IMR-90 (cell line): ENCODE measurements around the gene LDB2. TPM values are rescaled to one million over a fixed set of nuclear protein-coding genes. Genes with fewer than 3 reads are reported as not detected.

Source experiments
- ATAC-seq: fragments of 200-7000 bp; cut with Tn5 transposase; 2 replicates; pipeline ENCODE4 v1.9.1; 2020; ENCODE audit warnings: low read depth, mild to moderate bottlenecking, moderate library complexity
- BruUV-seq: library from RNA; stranded (reverse); fragments of 400-500 nt; replicated peaks from 2 replicates; lab custom pipeline; 2021; lab: Mats Ljungman, UMichigan
- CTCF ChIA-PET: fragments of 300-600 bp; formaldehyde crosslinking; extraction: SDS; loops from one replicate; lab custom pipeline; 2021; ENCODE audit warnings: antibody characterized with exemption; lab: Yijun Ruan, JAX
- POLR2A ChIA-PET: fragments of 300-600 bp; sonication (Branson Sonifier 250); formaldehyde crosslinking; loops from one replicate; lab custom pipeline; 2022; ENCODE audit warnings: antibody characterized with exemption; ENCODE audit not compliant: unreplicated experiment; lab: Charles Lee
- DNase-seq: peaks from one replicate; pipeline ENCODE4 v3.0.0; 2013
- H2AFZ ChIP-seq: replicated peaks from 2 replicates; pipeline ENCODE3; 2013; ENCODE audit warnings: low read length, mild to moderate bottlenecking; ENCODE audit not compliant: poor library complexity
- H2AK5ac ChIP-seq: 2 replicates; pipeline ENCODE4 v1.6.1; 2013; ENCODE audit warnings: low read depth, low read length, inconsistent platforms
- H2AK9ac ChIP-seq: replicated peaks from 2 replicates; pipeline ENCODE3; 2013; ENCODE audit warnings: mild to moderate bottlenecking, low read depth, low read length, moderate library complexity; ENCODE audit not compliant: poor library complexity
- H2BK120ac ChIP-seq: 2 replicates; pipeline ENCODE4 v1.6.1; 2013; ENCODE audit warnings: low read depth, low read length, inconsistent platforms
- H2BK15ac ChIP-seq: 3 replicates; pipeline ENCODE4 v1.6.1; 2013; ENCODE audit warnings: low read depth, low read length, inconsistent platforms
- H2BK20ac ChIP-seq: 2 replicates; pipeline ENCODE4 v1.6.1; 2013; ENCODE audit warnings: low read depth, mild to moderate bottlenecking, inconsistent platforms, low read length, moderate library complexity
- H2BK5ac ChIP-seq: 2 replicates; pipeline ENCODE4 v1.6.1; 2013; ENCODE audit warnings: mild to moderate bottlenecking, low read depth, low read length, inconsistent platforms; ENCODE audit not compliant: poor library complexity, severe bottlenecking
- H3K14ac ChIP-seq: replicated peaks from 2 replicates; pipeline ENCODE4 v1.6.1; 2013; ENCODE audit warnings: low read depth, low read length, inconsistent platforms
- H3K18ac ChIP-seq: 2 replicates; pipeline ENCODE4 v1.6.1; 2013; ENCODE audit warnings: low read depth, low read length, control low read depth
- H3K23ac ChIP-seq: 2 replicates; pipeline ENCODE4 v1.6.1; 2013; ENCODE audit warnings: low read depth, low read length, inconsistent platforms
- H3K27ac ChIP-seq: 2 replicates; pipeline ENCODE4 v1.5.1; 2013; ENCODE audit warnings: mild to moderate bottlenecking, control low read depth, low read length; ENCODE audit not compliant: insufficient read depth
- H3K27me3 ChIP-seq: 2 replicates; pipeline ENCODE4 v1.6.1; 2013; ENCODE audit warnings: low read length; ENCODE audit not compliant: control insufficient read depth, insufficient read depth
- H3K36me3 ChIP-seq: 2 replicates; pipeline ENCODE4 v1.6.1; 2013; ENCODE audit warnings: low read length, mixed read lengths; ENCODE audit not compliant: control insufficient read depth, insufficient read depth
- H3K4ac ChIP-seq: 2 replicates; pipeline ENCODE4 v1.6.1; 2013; ENCODE audit warnings: low read depth, low read length, inconsistent platforms
- H3K4me1 ChIP-seq: 2 replicates; pipeline ENCODE4 v1.6.1; 2013; ENCODE audit warnings: low read length, mixed read lengths; ENCODE audit not compliant: control insufficient read depth, insufficient read depth
- H3K4me2 ChIP-seq: 2 replicates; pipeline ENCODE4 v1.6.1; 2013; ENCODE audit warnings: low read depth, mild to moderate bottlenecking, control low read depth, low read length, moderate library complexity
- H3K4me3 ChIP-seq: 2 replicates; pipeline ENCODE4 v1.5.1; 2013; ENCODE audit warnings: low read depth, mild to moderate bottlenecking, control low read depth, low read length, moderate library complexity; ENCODE audit not compliant: insufficient read depth
- H3K56ac ChIP-seq: 2 replicates; pipeline ENCODE4 v1.6.1; 2013; ENCODE audit warnings: low read length, inconsistent platforms; ENCODE audit not compliant: insufficient read depth; ENCODE audit errors: extremely low read depth
- H3K79me1 ChIP-seq, 2 experiments: 2 replicates each; pipeline ENCODE4 v1.6.1; 2013; ENCODE audit warnings: low read length in 2 of 2, inconsistent platforms in 1 of 2, low read depth in 1 of 2
- H3K9ac ChIP-seq: 2 replicates; pipeline ENCODE4 v1.6.1; 2013; ENCODE audit warnings: low read depth, low read length, control low read depth
- H3K9me1 ChIP-seq: 2 replicates; pipeline ENCODE4 v1.6.1; 2013; ENCODE audit warnings: low read length, inconsistent platforms; ENCODE audit not compliant: insufficient read depth
- H3K9me3 ChIP-seq: 2 replicates; pipeline ENCODE4 v1.6.1; 2013; ENCODE audit warnings: low read length; ENCODE audit not compliant: control insufficient read depth, insufficient read depth
- H4K20me1 ChIP-seq: 2 replicates; pipeline ENCODE4 v1.6.1; 2013; ENCODE audit warnings: low read length, inconsistent platforms; ENCODE audit not compliant: insufficient read depth
- H4K5ac ChIP-seq: 2 replicates; pipeline ENCODE4 v1.6.1; 2013; ENCODE audit warnings: mild to moderate bottlenecking, low read depth, low read length, control low read depth
- H4K8ac ChIP-seq, 2 experiments: 2 replicates each; pipeline ENCODE4 v1.6.1; 2013; ENCODE audit warnings: low read depth in 2 of 2, low read length in 2 of 2, control low read depth in 1 of 2, inconsistent platforms in 1 of 2
- H4K91ac ChIP-seq: 2 replicates; pipeline ENCODE4 v1.6.1; 2013; ENCODE audit warnings: low read depth, low read length, inconsistent platforms; ENCODE audit not compliant: insufficient read depth
- BHLHE40 ChIP-seq: fragments of 150-350 bp; IDR thresholded peaks from 2 replicates; pipeline ENCODE4 v1.6.1; 2016; ENCODE audit warnings: mild to moderate bottlenecking, low read depth, low read length
- CEBPB ChIP-seq: IDR thresholded peaks from 2 replicates; pipeline ENCODE4 v1.6.1; 2012; ENCODE audit warnings: low read depth, low read length, improper control_type of control experiment
- CHD1 ChIP-seq: IDR thresholded peaks from 2 replicates; pipeline ENCODE4 v1.6.1; 2012; ENCODE audit warnings: low read depth, low read length, improper control_type of control experiment
- FOS ChIP-seq: fragments of 150-350 bp; IDR thresholded peaks from 2 replicates; pipeline ENCODE4 v1.6.1; 2016; ENCODE audit warnings: low read depth, low read length
- MAFK ChIP-seq: IDR thresholded peaks from 2 replicates; pipeline ENCODE4 v1.6.1; 2012; ENCODE audit warnings: low read depth, low read length, improper control_type of control experiment
- MXI1 ChIP-seq: IDR thresholded peaks from 2 replicates; pipeline ENCODE4 v1.6.1; 2012; ENCODE audit warnings: low read depth, mild to moderate bottlenecking, low read length, moderate library complexity, borderline replicate concordance
- POLR2A ChIP-seq: IDR thresholded peaks from 2 replicates; pipeline ENCODE4 v1.6.1; 2012; ENCODE audit warnings: mild to moderate bottlenecking, low read depth, low read length
- WGBS, 2 experiments: methylation state at CpG; one replicate each; pipeline versions ENCODE4 v1.1.5 to v1.1.7; 2013; ENCODE audit warnings: missing lambda C conversion rate in 2 of 2; ENCODE audit not compliant: insufficient read length in 1 of 2; ENCODE audit errors: extremely low coverage in 2 of 2; 5-methylcytosine and 5-hydroxymethylcytosine counted together
- dilution Hi-C: fragments of 300-500 bp; cut with HindIII; formaldehyde crosslinking; loops from one replicate; pipeline ENCODE4 v1.14.3; 2018; ENCODE audit warnings: low sequenced_read_pairs; ENCODE audit not compliant: unreplicated experiment
- in situ Hi-C: fragments of 300-500 bp; cut with MboI; formaldehyde crosslinking; loops from 3 replicates; pipeline ENCODE4 v1.14.3; 2019; ENCODE audit warnings: low sequenced_read_pairs, inconsistent platforms, mixed read lengths
- intact Hi-C: fragments of 100-400 bp; cut with micrococcal nuclease; formaldehyde crosslinking; loops from 2 replicates; pipeline ENCODE4 v1.10.0; 2022
- polyA plus RNA-seq, 3 experiments: library from polyadenylated mRNA; depleted of rRNA; stranded (reverse); fragments of >200 nt; gene quantifications; 2 replicates each; pipeline ENCODE4 v1.2.3, GENCODE V29; 2012; ENCODE audit warnings: low replicate concordance in 1 of 3
- total RNA-seq: library from RNA; depleted of rRNA; stranded (reverse); fragments of >200 nt; gene quantifications from 2 replicates; pipeline ENCODE4 v1.2.3, GENCODE V29; 2012
- TF ChIP-seq, protein P1 (sequence below): fragments of 150-350 bp; IDR thresholded peaks from 2 replicates; pipeline ENCODE4 v1.6.1; 2016; ENCODE audit warnings: low read depth, mild to moderate bottlenecking, low read length, moderate library complexity, borderline replicate concordance

LDB2 gene
- total and polyA plus RNA-seq, 2 of the 4 experiments (the other 2 are of a cell fraction): 67.9 to 116 TPM

GRCh38 chr4:16777726-16778125 is 120.7 kb downstream of the LDB2 start:
- DNase-seq (peak; percentile 30), ATAC-seq (no peak)
- H2BK5ac ChIP-seq: no peak overlapping the region
- no peak overlapping the region for H4K91ac ChIP-seq
- no peak overlapping the region for H3K4ac ChIP-seq
- peaks cover 2% of the 10 kb centered on the region; the same call in 1 of the 2 replicates for H3K4me1 ChIP-seq
- POLR2A ChIA-PET: no interaction called here
- CTCF ChIA-PET: interaction anchor here (0.9 kb wide), 1 partner anchor 546 kb away, joined by 3 read pairs; no protein-coding TSS in a partner anchor
- dilution Hi-C loops: no loop called here
- no peak overlapping the region for H4K8ac ChIP-seq
- H4K20me1 ChIP-seq: no peaks in the 10 kb centered on the region
- no peak overlapping the region for H2AFZ ChIP-seq
- TF ChIP-seq MXI1 (no peak), CHD1 (no peak), FOS (no peak), POLR2A (no peak), CEBPB (no peak), BHLHE40 (no peak), MAFK (no peak)
- TF ChIP-seq, protein P1, sequence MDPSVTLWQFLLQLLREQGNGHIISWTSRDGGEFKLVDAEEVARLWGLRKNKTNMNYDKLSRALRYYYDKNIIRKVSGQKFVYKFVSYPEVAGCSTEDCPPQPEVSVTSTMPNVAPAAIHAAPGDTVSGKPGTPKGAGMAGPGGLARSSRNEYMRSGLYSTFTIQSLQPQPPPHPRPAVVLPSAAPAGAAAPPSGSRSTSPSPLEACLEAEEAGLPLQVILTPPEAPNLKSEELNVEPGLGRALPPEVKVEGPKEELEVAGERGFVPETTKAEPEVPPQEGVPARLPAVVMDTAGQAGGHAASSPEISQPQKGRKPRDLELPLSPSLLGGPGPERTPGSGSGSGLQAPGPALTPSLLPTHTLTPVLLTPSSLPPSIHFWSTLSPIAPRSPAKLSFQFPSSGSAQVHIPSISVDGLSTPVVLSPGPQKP: no peak
- H2BK120ac ChIP-seq: no peak overlapping the region
- peaks cover 3% of the 10 kb centered on the region; the same call in 1 of the 2 replicates for H3K36me3 ChIP-seq
- H4K5ac ChIP-seq: no peak overlapping the region
- H3K27ac ChIP-seq: no peak overlapping the region
- H2BK15ac ChIP-seq: no peak overlapping the region
- no peak overlapping the region for H3K18ac ChIP-seq
- WGBS, 2 experiments: 87% methylated on average over 3 of the region's 3 CpGs; no CpG with 5 or more reads in 1 of the 2 experiments
- H3K56ac ChIP-seq: no peak overlapping the region
- 0 out of 2 replicates have a peak, but pooled peaks cover 6% of the 10 kb centered on the region for H3K9me1 ChIP-seq
- H3K23ac ChIP-seq: no peak overlapping the region
- H3K4me2 ChIP-seq: no peak overlapping the region
- no peak overlapping the region for H3K14ac ChIP-seq
- H2AK9ac ChIP-seq: no peak overlapping the region
- in situ Hi-C loops: loop anchor here (25.0 kb wide), 2 partner anchors 490 to 685 kb away; no protein-coding TSS in a partner anchor
- no TSS peak for BruUV-seq
- no peaks in the 10 kb centered on the region for H3K79me1 ChIP-seq
- H2BK20ac ChIP-seq: no peak overlapping the region
- H3K9me3 ChIP-seq: no peaks in the 10 kb centered on the region
- no peaks in the 10 kb centered on the region for H3K27me3 ChIP-seq
- no peak overlapping the region for H3K9ac ChIP-seq
- H3K4me3 ChIP-seq: no peak overlapping the region
- intact Hi-C loops: no loop called here
- no peak overlapping the region for H2AK5ac ChIP-seq
